ENCODE results near the gene P2RX4. TPM values are rescaled to one million over a fixed set of nuclear protein-coding genes. Genes with fewer than 3 reads are reported as not detected.
A peak's percentile ranks its signal among the peaks of the same experiment; 100 is the strongest.

The P2RX4 gene
- total RNA-seq, 1 experiment from 2014 or later: 40.4 TPM

GRCh38 chr12:121214855-121215745 is 5.2 kb downstream of the P2RX4 start:
- BruUV-seq (replicated peaks): no TSS peak

GRCh38 chr12:121216102-121216501 is 6.2 kb downstream of the P2RX4 start:
- ChIA-PET POLR2A (no interaction called here), CTCF (no interaction called here)
- Histone ChIP-seq H3K36me3 (ENCODE audit: control insufficient read depth, insufficient read depth, low read length) (peaks cover 1% of the 10 kb centered on the region; the same call in 1 of the 2 replicates), H3K9me3 (no peaks in the 10 kb centered on the region), H3K27me3 (replicated peaks; ENCODE audit: control insufficient read depth, insufficient read depth, low read length) (no peaks in the 10 kb centered on the region), H3K4me1 (peaks cover 34% of the 10 kb centered on the region), H3K4me3 (ENCODE audit: low read depth, low read length) (no peak overlapping the region)
- Mint-ChIP-seq H3K27me3 (ENCODE audit: insufficient read depth, unreplicated experiment) (no peaks in the 10 kb centered on the region), H3K9me3 (ENCODE audit: unreplicated experiment) (no peaks in the 10 kb centered on the region), H3K27ac (ENCODE audit: unreplicated experiment) (peak overlapping the region; percentile 53), H3K4me1 (ENCODE audit: low read depth, unreplicated experiment) (peaks cover 15% of the 10 kb centered on the region), H3K36me3 (ENCODE audit: insufficient read depth, unreplicated experiment) (peaks cover 30% of the 10 kb centered on the region), H3K4me3 (ENCODE audit: unreplicated experiment) (no peak overlapping the region)
- no peak for DNase-seq
- BruUV-seq (replicated peaks): no TSS peak
- intact Hi-C loops (cut with micrococcal nuclease; ENCODE audit: unreplicated experiment): no loop called here
- TF ChIP-seq CTCF (IDR thresholded peaks at IDR 0.05; ENCODE audit: insufficient read depth in 1 of 2, low read depth in 1 of 2, low read length in 1 of 2, severe bottlenecking in 1 of 2, unreplicated experiment in 1 of 2): no peak

More at GRCh38 chr12:121214855-121215745, 5.2 kb downstream of the P2RX4 start:
- no peaks in the 10 kb centered on the region for H3K9me3 Mint-ChIP-seq (ENCODE audit: unreplicated experiment)
- peak overlapping the region; percentile 53 for H3K27ac Mint-ChIP-seq (ENCODE audit: unreplicated experiment)
- peaks cover 32% of the 10 kb centered on the region for H3K36me3 Mint-ChIP-seq (ENCODE audit: insufficient read depth, unreplicated experiment)
- TF ChIP-seq CTCF (IDR thresholded peaks at IDR 0.05; ENCODE audit: insufficient read depth in 1 of 2, low read depth in 1 of 2, low read length in 1 of 2, severe bottlenecking in 1 of 2, unreplicated experiment in 1 of 2): no peak
- ChIA-PET CTCF (no interaction called here), POLR2A (interaction anchor here (0.7 kb wide), 1 partner anchor 404 kb away, joined by 10 read pairs; no protein-coding TSS in a partner anchor)
- no peaks in the 10 kb centered on the region for H3K27me3 ChIP-seq (replicated peaks; ENCODE audit: control insufficient read depth, insufficient read depth, low read length)
- peaks cover 34% of the 10 kb centered on the region for H3K4me1 ChIP-seq
- no peaks in the 10 kb centered on the region for H3K27me3 Mint-ChIP-seq (ENCODE audit: insufficient read depth, unreplicated experiment)
- no peak overlapping the region for H3K4me3 ChIP-seq (ENCODE audit: low read depth, low read length)
- peak; percentile 49 to 54 for DNase-seq
- no peak overlapping the region for H3K4me3 Mint-ChIP-seq (ENCODE audit: unreplicated experiment)
- intact Hi-C loops (cut with micrococcal nuclease; ENCODE audit: unreplicated experiment): loop anchor here (2.0 kb wide), 1 partner anchor 48 kb away; no protein-coding TSS in a partner anchor
- H3K36me3 ChIP-seq (ENCODE audit: control insufficient read depth, insufficient read depth, low read length): peaks cover 1% of the 10 kb centered on the region; the same call in 1 of the 2 replicates
- H3K4me1 Mint-ChIP-seq (ENCODE audit: low read depth, unreplicated experiment): peaks cover 15% of the 10 kb centered on the region
- H3K9me3 ChIP-seq: no peaks in the 10 kb centered on the region

- Histone ChIP-seq H3K9me3 (no peaks in the 10 kb centered on the region), H3K36me3 (ENCODE audit: control insufficient read depth, insufficient read depth, low read length) (peaks cover 1% of the 10 kb centered on the region; the same call in 1 of the 2 replicates), H3K27me3 (replicated peaks; ENCODE audit: control insufficient read depth, insufficient read depth, low read length) (no peaks in the 10 kb centered on the region), H3K4me3 (ENCODE audit: low read depth, low read length) (no peak overlapping the region), H3K4me1 (peaks cover 34% of the 10 kb centered on the region)
- no peaks in the 10 kb centered on the region for H3K9me3 Mint-ChIP-seq (ENCODE audit: unreplicated experiment)
- POLR2A ChIA-PET: interaction anchor here (0.6 kb wide), 1 partner anchor 321 kb away, joined by 5 read pairs; no protein-coding TSS in a partner anchor
- H3K36me3 Mint-ChIP-seq (ENCODE audit: insufficient read depth, unreplicated experiment): peaks cover 37% of the 10 kb centered on the region
- no peak overlapping the region for H3K27ac Mint-ChIP-seq (ENCODE audit: unreplicated experiment)
- TF ChIP-seq CTCF (IDR thresholded peaks at IDR 0.05; ENCODE audit: insufficient read depth in 1 of 2, low read depth in 1 of 2, low read length in 1 of 2, severe bottlenecking in 1 of 2, unreplicated experiment in 1 of 2): no peak
- DNase-seq: peak in 1 of 2 experiments; percentile 28
- CTCF ChIA-PET: interaction anchor here (0.5 to 1.1 kb wide), 3 partner anchors 10 to 272 kb away, joined by 3 read pairs; no protein-coding TSS in a partner anchor
- peaks cover 15% of the 10 kb centered on the region for H3K4me1 Mint-ChIP-seq (ENCODE audit: low read depth, unreplicated experiment)
- no TSS peak for BruUV-seq (replicated peaks)
- no peak overlapping the region for H3K4me3 Mint-ChIP-seq (ENCODE audit: unreplicated experiment)
- H3K27me3 Mint-ChIP-seq (ENCODE audit: insufficient read depth, unreplicated experiment): no peaks in the 10 kb centered on the region
- intact Hi-C loops (cut with micrococcal nuclease; ENCODE audit: unreplicated experiment): loop anchor here (1.0 kb wide), 1 partner anchor 10 kb away; no protein-coding TSS in a partner anchor
Observed at GRCh38 chr12:121217063-121217462, 7.1 kb downstream of the P2RX4 start.
